Activated CD4-positive, alpha-beta T cell treated with anti-CD3 and anti-CD28 coated beads, Interleukin-10, Interleukin-2, amounts not matched to agents 100 ng/mL and 50 ng/mL, durations not matched to agents 16 hours and 8 hours (primary cell): Measurements from ENCODE around the gene TENM3.
"Not testable (repeated sequence)": the region's sequence is repeated elsewhere in the genome, so short reads cannot be mapped to it uniquely, and the experiment has no call there.

Source experiments
- DNase-seq: peaks from one replicate; pipeline ENCODE4 v3.0.0-alpha.2; 2020

TENM3 gene

DNA sequence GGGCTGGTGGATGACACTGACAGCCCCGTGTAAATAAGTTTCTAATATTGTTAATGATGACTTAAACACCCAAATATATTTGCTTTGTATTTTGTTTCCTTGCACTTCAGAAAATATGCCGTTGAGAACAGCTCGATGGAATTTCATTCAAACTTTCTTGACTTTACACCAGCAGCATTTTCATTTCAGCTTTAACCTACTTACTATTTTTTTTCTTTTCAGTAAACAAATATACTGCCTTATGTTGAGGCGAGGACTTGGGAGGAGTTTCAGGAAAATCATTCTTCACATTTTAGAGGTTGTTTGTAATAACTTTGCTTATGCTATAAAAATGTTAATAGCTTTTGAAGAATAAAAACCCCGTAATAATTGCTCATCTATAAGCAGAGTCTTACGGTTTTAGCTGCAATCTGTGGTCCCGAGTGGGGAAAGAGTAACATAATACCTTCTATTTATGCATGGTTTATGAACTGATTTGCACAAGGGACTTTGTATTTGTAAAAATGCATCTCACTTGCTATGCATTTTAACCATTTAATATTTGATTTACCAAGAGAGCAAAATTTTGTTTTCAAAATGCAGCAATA lies 14.1 kb upstream of the TENM3 start:
- DNase-seq = no peak

DNA sequence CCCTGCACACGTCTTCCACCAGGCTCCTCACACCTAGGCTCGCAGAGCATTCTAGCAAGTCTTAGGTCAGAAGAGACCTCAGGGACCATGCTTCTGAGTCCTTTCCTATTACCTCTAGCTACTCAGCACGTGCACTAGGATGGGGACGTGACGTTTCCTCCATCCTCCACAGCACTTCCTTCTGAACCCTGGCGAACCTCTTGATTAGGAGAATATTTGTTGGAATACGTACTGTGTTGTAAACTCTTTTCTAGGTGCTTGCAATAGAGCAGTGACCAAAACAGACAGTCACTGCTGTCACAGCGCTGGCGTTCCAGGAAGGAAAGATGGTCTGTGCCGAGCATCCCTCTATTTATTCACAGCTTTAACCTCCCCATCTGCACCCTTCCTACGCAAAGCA lies 12.9 kb upstream of the TENM3 start:
- no peak for DNase-seq

- DNase-seq = no peak
These were observed 12.1 kb upstream of the TENM3 start for GRCh38 chr4:182231080-182231479.

DNA sequence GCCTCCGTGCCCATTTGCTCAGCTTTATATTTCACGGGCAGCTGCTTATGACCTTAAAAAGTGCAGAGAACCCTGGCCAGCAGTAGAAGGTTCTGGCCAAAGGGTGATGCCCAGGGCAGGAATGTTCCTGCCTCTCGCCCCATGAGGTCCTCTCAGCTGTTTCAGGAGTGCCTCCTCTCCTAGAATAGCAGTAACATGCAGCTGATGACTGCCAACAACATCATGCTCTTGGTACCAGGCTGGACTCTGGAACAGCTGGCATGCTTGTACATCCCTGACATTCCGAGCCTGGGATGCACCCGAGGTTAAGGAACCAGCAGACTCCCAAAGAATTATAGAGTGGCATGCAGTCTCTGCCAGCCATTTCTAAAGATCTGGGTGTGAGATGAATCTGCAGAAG lies 11.7 kb upstream of the TENM3 start:
- no peak for DNase-seq

GRCh38 chr4:182233310-182234090 lies 9.7 kb upstream of the TENM3 start:
- DNase-seq = no peak

DNA sequence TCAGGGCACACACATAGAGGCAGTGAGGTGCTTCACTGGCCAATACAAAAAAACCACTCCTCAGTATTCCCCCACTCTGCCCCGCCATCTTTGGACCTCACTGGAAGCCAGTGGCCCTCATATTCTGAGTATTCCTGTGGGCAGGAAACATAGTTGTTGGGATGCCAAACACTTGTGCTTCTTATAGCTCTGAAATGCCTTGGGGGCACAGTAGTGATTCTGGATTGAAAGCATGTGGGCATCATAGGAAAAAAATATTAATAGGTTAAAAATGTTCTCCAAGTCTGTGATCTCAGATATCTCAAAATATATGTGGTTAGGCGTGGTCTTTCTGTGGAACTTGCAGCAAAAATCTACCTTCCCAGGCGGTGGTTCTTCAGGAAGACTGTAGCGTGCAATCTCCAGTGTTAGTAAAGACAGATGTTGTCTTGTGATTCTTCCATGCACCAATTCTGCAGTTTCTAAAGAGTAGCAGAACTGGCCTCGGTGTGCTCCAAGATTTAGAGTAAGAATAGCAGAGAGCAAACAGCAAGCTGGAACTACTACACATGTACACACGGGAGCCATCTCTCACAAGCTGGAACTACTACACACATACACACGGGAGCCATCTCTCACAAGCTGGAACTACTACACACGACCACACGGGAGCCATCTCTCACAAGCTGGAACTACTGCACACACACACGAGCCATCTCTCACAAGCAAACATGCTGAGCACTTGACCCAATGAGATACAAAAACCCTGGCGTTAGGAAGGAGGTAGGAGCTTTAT lies 8.0 kb upstream of the TENM3 start:
- DNase-seq = no peak

DNA sequence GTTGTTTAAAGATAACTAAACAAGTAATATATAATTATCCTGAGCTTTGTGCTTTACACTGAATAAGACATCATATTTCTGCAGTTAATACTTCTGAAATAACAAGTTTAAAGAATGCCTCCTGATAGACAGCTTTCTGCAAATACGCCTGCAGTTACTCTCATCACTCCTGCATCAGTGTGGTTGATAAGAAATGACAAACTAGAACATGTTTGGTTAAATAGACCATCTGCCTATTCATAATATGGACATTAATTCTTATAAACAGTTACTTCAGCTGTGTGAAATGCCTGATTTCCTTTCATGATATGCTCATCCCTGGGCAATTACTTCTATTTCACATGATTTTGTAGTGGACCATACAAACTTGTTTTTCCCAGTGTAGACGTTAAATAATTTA lies 7.0 kb upstream of the TENM3 start:
- no peak for DNase-seq

- DNase-seq = not testable (repeated sequence)
These were observed 6.2 kb upstream of the TENM3 start for GRCh38 chr4:182237010-182237409.

DNA sequence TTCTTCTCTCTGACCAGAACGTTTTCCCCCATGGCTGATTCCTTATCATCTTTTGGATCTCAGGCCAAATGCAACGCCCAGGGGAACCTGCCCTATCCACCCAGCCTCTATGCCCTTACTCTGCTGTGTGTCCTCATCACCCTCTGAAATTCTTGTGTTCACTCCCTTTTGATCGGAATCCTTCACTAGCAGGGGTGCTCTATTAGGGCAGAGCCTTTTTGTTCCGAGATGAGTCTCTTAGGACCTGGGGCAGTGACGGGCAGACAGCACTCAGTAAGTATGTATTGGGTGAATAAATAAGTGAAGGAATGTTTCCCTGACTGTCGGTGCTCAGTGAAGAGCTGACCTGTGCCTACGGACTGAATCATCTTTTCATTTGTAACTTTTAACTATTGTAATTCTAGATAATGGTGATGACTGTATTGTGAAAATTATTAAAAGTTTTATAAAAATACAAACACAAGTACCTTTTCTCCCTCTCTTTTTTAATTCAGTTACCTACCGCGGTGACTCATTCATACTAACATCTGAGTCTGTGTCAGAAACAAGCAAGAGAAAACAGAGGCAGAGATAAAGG lies 4.8 kb upstream of the TENM3 start:
- DNase-seq = no peak

DNA sequence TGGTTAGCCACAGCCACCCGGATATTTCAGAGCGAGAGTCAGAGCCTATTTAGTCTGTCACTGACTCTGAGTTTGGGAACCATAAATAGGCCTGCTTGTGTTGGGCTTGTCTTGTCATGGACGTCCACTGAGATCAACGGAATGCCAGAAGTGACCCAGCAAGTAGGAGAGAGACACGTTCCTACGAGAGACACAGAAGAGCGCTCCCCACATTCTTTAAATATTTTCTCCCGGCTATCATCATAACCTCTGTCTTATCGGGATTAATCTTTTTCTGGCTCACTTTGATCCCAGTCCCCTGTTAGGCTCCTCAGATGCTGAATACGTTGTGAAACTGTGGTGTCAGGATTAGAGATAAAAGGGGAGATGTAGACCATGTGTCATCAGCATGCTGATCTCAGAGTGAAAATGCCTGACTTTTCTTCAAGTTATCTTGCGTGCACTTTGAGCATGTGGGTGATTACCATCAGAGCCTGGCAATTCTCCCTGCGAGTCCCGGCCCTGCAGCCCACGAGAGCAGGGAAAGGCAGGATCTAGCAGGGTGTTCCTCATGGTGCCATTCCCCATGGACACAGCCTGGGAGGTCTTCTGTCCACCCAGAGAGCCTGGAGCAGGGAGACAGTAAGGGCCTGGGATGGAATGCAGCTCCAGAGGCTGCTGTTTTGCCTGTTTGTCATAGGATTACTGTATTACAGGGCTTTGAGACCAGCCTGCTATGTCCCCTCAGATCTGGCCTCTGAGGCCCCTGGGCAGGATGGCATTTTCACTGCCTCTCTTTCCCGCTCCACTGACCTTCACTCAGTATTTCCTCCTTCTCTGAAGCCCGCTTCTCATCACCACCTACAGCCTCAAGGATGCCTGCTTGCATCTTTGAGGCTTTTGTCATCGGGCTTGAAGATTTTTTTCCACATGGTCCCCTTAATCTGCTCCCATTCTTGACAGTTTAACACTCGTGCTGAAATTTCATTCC lies 2.8 kb upstream of the TENM3 start:
- DNase-seq = no peak

DNA sequence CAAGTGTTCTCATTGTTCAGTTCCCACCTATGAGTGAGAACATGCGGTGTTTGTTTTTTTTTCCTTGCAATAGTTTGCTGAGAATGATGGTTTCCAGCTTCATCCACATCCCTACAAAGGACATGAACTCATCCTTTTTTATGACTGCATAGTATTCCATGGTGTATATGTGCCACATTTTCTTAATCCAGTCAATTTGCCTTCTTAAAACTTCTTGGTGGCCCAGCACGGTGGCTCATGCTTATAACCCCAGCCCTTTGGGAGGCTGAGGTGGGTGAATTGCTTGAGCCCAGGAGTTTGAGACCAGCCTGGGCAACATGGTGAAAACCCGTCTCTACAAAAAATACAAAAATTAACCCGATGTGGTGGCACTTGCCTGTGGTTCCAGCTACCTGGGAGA lies 942 bp upstream of the TENM3 start:
- not testable (repeated sequence) for DNase-seq

DNA sequence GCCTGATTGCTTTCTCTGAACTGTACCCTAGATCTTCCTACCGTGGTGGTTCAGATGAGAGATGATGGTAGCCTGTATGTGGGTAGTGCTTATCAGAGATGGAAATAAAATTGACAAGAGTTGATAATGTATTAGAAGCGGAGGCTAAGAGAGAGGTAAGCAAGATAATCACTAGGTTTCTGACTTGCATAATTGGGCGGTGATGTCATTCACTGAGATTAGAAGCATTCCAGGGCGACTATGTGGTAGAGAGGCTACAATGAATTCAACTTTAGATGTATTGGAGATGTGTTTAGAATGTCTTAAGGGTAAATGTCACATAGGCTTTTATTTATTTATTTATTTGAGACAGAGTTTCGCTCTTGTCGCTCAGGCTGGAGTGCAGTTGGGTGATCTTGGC lies 415 bp upstream of the TENM3 start:
- DNase-seq = no peak

- no peak for DNase-seq
These were observed 1.8 kb downstream of the TENM3 start for GRCh38 chr4:182245041-182245440.

- no peak for DNase-seq
These were observed 2.5 kb downstream of the TENM3 start for GRCh38 chr4:182245541-182246215.

- DNase-seq = no peak
These were observed 3.4 kb downstream of the TENM3 start for GRCh38 chr4:182246401-182247205.

GRCh38 chr4:182248295-182248694 lies 5.1 kb downstream of the TENM3 start:
- DNase-seq = no peak

DNA sequence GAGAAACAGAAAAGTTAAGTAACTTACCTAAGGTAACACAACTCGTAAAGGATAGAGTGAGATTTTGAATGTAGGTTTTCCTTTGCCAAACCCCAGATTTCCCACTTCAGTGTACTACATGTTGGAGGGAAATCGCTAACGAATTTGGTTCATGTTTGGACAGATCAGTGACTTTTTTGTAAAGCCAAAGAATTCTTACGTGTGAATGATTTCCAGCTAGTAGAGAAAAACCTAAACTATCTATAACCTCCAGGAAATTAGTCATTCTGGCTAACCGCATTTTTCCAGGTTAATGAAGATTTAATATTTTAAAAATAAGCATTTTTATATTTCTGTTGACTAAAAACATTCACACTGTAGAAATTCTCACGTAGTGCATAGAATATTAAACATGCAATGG lies 7.2 kb downstream of the TENM3 start:
- no peak for DNase-seq

DNA sequence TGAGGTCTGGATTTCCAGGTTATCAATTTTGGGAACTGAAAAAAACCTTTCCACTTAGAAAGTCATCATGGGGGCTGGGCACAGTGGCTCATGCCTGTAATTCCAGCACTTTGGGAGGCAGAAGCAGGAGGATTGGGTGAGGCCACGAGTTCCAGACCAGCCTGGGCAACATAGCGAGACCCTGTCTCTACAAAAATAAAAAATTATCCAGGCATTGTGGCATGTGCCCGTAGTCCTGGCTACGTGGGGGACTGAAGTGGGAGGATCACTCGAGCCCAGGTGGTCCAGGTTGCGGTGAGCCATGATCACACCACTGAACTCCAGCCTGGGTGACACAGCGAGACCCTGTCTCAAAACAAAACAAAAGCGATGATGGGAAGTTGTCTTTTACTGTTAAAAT lies 7.9 kb downstream of the TENM3 start:
- no peak for DNase-seq

DNA sequence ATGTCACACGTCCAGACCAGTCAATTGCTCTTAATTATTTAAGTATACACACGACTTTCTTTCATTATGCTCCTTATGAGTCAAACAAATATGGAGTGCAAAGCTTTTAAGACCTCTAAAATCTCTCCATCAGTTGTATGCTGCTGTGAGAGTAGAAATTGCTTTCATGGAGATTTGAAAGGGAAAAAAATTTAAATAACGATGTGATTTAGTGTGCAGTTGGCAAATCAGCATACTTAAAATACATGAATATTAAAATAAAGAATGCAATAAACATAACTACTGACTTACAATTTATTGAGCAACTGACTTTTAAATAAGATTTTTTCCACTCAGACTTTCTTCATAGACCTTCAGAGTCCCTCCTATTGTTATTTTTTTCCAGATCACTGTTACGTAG lies 9.0 kb downstream of the TENM3 start:
- DNase-seq = no peak

DNA sequence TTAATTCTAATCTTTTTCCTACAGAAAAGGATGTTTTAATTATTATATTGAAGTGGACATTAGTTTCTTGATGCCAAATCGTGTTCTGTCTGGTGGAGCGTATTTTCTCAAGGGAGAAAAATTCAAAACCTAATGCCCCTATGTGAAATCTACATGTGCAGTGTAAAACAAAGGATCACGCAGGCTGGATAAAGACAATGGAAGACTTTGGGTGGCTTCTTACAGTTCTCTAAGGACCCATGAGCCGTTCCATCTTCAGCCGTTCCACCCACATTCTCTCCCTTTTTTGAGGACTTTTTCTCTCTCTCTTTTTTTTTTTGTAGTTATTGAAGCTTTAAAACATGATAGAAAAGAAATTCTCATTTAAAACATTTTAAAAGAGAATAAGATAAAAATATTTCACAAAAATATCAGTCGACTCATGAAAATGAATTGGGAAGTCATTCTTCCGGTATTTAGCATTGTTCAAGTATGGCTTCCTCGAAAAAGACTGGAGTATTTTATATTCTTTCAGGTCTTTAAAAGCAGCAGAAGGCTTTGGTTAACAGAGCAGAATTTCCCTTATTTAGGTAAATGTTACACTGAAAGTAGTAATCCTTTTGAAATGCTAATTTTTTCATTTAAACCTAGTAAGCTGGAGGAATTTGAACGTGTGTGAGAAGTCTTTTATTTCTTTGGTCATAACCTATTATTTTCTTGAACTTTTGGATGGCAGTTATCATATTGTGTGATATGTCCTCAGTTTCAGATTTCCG lies 11.0 kb downstream of the TENM3 start:
- no peak for DNase-seq
